ENCODE results near the gene SSU72. TPM values are rescaled to one million over a fixed set of nuclear protein-coding genes. Genes with fewer than 3 reads are reported as not detected.

SSU72 gene
- polyA plus RNA-seq, 1 experiment = 101 TPM

DNA sequence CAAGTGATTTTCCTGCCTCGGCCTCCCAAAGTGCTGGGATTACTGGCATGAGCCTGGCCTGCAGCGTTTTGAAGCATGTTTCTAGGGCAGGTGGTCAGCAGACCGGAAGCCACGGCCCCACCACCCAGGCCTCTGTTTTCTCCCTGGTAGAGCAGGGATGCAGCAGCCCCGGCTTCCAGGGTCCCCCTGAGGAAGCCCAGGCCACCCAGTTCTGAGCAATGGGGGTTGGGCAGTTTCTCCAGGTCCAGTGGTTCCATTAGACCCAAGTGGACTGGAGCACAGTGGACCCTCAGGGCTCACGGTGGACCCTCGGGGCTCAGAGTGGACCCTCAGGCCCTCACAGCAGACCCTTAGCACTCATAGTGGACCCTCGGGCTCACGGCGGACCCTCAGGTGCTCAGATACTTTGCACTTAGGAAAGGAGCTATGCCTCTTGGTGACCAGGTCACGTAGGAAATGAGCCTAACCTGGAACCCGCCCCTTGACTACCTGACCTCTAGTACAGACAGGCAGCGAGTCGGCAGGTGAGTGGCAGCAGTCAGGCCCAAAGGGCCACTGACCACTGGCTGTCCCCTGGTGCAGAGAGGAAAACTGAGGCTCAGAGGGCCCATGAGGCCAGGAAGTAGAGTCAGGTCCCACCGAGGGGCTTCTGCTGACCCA lies 29.8 kb upstream of the SSU72 start:
- no peak for TF ChIP-seq CTCF (IDR thresholded peaks at IDR 0.05; ENCODE audit: insufficient read depth, low read depth, low read length)
- ChIA-PET CTCF (interaction anchor here (3.4 kb wide), 1 partner anchor 10 kb away, joined by 13 read pairs; the partner anchor contains the start of gene MIB2), POLR2A (no interaction called here)
- no peak for DNase-seq (ENCODE audit: low read depth)
- Histone ChIP-seq H3K4me3 (ENCODE audit: low read depth, low read length) (no peak overlapping the region), H3K27me3 (ENCODE audit: control insufficient read depth, insufficient read depth, low read length) (no peaks in the 10 kb centered on the region), H3K36me3 (ENCODE audit: control insufficient read depth, insufficient read depth, low read length) (no peaks in the 10 kb centered on the region)

DNA sequence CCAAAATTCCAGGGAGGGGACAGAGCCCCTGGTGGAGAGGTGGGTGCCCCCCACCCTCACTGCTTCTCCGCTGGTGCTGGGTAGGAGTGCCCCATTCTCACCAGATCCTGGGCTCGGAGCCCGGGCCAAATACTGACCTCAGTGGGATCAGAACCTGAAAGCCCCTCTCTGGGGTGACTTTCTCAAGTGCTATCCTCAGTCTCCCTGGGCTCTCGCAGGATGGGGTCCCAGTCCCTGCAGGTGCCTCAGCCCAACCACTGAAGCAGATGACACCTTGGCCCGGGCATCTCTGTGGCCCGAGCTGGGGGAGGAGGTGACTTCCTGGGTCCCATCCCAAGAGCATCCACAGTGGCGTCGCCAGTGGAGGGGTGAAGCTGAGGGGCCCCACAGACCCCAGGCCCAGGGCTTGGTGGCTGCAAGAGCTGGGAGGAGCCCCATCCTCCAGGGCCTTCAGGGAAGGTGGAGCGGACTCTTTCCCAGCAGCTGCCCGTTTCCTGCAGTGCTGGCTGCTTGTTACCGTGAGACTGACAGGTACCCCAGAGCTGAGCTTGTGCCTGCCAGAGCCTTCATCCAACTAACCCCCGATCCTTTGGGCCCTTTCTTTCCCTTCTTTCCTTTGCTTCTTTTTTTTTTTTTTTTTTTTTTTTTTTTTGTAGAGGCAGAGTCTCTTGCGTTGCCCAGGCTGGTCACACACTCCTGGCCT lies 29.2 kb upstream of the SSU72 start:
- no peak for TF ChIP-seq CTCF (IDR thresholded peaks at IDR 0.05; ENCODE audit: insufficient read depth, low read depth, low read length)
- ChIA-PET CTCF (interaction anchor here (3.4 kb wide), 1 partner anchor 11 kb away, joined by 13 read pairs; the partner anchor contains the start of gene MIB2), POLR2A (no interaction called here)
- no peak for DNase-seq (ENCODE audit: low read depth)
- H3K27me3 ChIP-seq (ENCODE audit: control insufficient read depth, insufficient read depth, low read length) = no peaks in the 10 kb centered on the region
- no peak overlapping the region for H3K4me3 ChIP-seq (ENCODE audit: low read depth, low read length)
- no peaks in the 10 kb centered on the region for H3K36me3 ChIP-seq (ENCODE audit: control insufficient read depth, insufficient read depth, low read length)

DNA sequence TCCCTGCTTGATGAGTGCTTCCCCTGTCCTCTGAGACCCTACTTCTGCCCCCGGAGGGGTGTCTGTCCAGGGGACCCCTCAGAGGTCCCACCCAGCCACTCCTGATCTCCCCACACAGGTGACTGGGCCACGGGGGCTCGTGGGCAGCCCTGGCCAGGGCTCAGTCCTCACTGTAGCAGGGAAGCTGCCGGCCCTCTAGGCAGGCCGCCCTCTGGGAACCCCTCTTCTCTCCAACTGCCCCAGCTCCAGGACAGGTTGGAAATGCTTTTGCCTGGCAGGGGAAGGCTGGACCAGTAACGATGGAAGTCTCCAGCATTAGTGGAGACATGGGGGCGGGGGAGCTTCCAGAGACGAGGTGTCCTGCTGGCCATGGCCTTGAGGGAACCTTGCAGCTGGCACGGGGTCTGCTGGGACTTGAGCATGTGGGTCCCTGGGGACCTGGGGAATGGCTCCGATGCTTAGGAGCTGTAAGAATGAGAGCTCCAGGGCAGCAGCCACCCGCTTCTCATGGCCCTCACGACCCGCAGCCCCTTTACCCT lies 28.4 kb upstream of the SSU72 start:
- POLR2A ChIA-PET = no interaction called here
- no peak overlapping the region for H3K4me3 ChIP-seq (ENCODE audit: low read depth, low read length)
- no peaks in the 10 kb centered on the region for H3K36me3 ChIP-seq (ENCODE audit: control insufficient read depth, insufficient read depth, low read length)
- CTCF ChIA-PET = interaction anchor here (3.4 kb wide), 1 partner anchor 11 kb away, joined by 13 read pairs; the partner anchor contains the start of gene MIB2
- peaks cover 2% of the 10 kb centered on the region; the same call in 1 of the 2 replicates for H3K27me3 ChIP-seq (ENCODE audit: control insufficient read depth, insufficient read depth, low read length)
- TF ChIP-seq CTCF (IDR thresholded peaks at IDR 0.05; ENCODE audit: insufficient read depth, low read depth, low read length) = no peak
- DNase-seq (ENCODE audit: low read depth) = no peak

DNA sequence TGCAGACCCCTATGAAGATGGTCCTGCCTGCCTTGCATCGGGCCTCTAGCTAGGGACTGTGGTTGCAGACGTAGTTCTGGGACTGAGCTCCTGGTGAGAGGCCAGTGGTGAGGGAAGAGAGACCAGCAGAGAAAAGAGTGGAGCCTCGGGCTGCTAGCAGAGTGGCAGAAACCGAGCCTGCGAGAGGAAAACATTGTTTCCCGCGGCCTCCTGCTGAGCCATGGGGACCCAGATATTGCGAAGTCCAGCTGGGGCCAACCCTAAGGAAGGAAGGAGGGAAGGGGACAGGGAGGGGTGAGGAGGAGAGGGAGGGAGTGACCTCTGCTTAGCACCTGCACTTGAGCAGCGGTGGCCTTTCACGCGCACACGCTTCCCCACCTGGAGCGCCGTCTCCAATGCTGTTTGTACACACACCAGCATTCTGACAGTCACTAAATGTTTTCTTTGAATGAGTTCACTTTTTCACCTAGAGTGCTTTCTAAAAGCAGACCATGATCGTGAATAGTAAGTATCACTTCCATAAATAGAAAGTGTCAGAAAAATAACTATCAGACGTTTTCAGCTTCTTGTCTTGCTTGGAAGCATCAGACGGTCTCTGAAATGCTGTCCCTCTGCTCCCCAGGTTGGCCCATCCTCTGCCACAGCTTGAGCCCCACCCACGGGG lies 27.8 kb upstream of the SSU72 start:
- H3K36me3 ChIP-seq (ENCODE audit: control insufficient read depth, insufficient read depth, low read length) = no peaks in the 10 kb centered on the region
- POLR2A ChIA-PET = no interaction called here
- TF ChIP-seq CTCF (IDR thresholded peaks at IDR 0.05; ENCODE audit: insufficient read depth, low read depth, low read length) = no peak
- peaks cover 2% of the 10 kb centered on the region; the same call in 1 of the 2 replicates for H3K27me3 ChIP-seq (ENCODE audit: control insufficient read depth, insufficient read depth, low read length)
- H3K4me3 ChIP-seq (ENCODE audit: low read depth, low read length) = no peak overlapping the region
- CTCF ChIA-PET = interaction anchor here (3.4 kb wide), 1 partner anchor 12 kb away, joined by 13 read pairs; the partner anchor contains the start of gene MIB2
- DNase-seq (ENCODE audit: low read depth) = no peak
